ENCODE data around the gene KNOP1. TPM values are rescaled to one million over a fixed set of nuclear protein-coding genes. Genes with fewer than 3 reads are reported as not detected.

KNOP1 gene
- total RNA-seq, 2 donors from 2014 or later, result 83.9 to 95.9 TPM

DNA sequence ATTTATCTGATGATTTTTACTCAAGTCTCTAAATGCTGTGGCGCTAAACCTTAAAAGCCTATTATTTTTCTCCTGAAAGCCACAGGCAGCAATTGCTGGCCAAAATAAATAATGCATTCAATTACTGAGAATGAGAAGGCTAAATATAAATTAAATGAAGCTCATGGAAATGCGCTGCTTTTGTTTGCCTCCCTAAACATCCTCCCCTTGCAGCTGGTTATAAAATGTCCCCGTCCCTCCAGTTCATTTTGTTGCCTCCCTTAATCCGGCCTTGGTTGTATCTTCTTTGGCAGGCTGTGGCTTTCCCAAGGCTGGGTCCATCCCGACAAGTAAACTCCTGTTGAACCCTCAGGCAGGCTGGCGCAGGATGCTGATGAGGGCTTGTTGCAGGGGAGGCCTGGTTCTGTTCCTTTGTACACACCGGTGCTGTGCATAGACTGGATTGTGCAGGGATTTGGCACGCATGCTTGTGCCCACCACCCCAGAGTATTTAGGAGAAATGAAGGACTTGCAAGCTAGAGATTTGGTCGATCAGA is 62.7 kb downstream of the KNOP1 start:
- Histone ChIP-seq H3K27me3 (ENCODE audit: control insufficient read depth, insufficient read depth, low read length, poor library complexity, severe bottlenecking) (no peaks in the 10 kb centered on the region), H3K4me1 (ENCODE audit: control insufficient read depth, insufficient read depth, low read length) (no peaks in the 10 kb centered on the region), H3K36me3 (ENCODE audit: control insufficient read depth, insufficient read depth, low read length) (peaks cover 57% of the 10 kb centered on the region), H3K4me3 (ENCODE audit: low read length) (no peak overlapping the region), H3K9ac (ENCODE audit: extremely low read depth, low read length, poor library complexity, severe bottlenecking) (no peak overlapping the region), H3K9me3 (ENCODE audit: control insufficient read depth, low read length) (peaks cover 18% of the 10 kb centered on the region), H3K27ac (ENCODE audit: low read depth, low read length) (no peak overlapping the region)
- Mint-ChIP-seq H3K4me3 (no peak overlapping the region), H3K36me3 (ENCODE audit: low read depth) (peaks cover 87% of the 10 kb centered on the region), H3K27me3 (ENCODE audit: insufficient read depth) (no peaks in the 10 kb centered on the region), H3K27ac (no peak overlapping the region), H3K4me1 (no peaks in the 10 kb centered on the region), H3K9me3 (peaks cover 7% of the 10 kb centered on the region)
- WGBS, 2 experiments (ENCODE audit: insufficient coverage in 1 of 2, insufficient read length in 1 of 2), result 96 to 100% methylated on average over 8 to 9 of the region's 9 CpGs
- no peak for DNase-seq
- TF ChIP-seq, protein P1, sequence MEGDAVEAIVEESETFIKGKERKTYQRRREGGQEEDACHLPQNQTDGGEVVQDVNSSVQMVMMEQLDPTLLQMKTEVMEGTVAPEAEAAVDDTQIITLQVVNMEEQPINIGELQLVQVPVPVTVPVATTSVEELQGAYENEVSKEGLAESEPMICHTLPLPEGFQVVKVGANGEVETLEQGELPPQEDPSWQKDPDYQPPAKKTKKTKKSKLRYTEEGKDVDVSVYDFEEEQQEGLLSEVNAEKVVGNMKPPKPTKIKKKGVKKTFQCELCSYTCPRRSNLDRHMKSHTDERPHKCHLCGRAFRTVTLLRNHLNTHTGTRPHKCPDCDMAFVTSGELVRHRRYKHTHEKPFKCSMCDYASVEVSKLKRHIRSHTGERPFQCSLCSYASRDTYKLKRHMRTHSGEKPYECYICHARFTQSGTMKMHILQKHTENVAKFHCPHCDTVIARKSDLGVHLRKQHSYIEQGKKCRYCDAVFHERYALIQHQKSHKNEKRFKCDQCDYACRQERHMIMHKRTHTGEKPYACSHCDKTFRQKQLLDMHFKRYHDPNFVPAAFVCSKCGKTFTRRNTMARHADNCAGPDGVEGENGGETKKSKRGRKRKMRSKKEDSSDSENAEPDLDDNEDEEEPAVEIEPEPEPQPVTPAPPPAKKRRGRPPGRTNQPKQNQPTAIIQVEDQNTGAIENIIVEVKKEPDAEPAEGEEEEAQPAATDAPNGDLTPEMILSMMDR (conservative IDR thresholded peaks at IDR 0.05), result no peak

GRCh38 chr16:19654147-19654546 is 63.9 kb downstream of the KNOP1 start:
- Histone ChIP-seq H3K36me3 (ENCODE audit: control insufficient read depth, insufficient read depth, low read length) (peaks cover 60% of the 10 kb centered on the region), H3K4me3 (ENCODE audit: low read length) (no peak overlapping the region), H3K27me3 (ENCODE audit: control insufficient read depth, insufficient read depth, low read length, poor library complexity, severe bottlenecking) (no peaks in the 10 kb centered on the region), H3K9ac (ENCODE audit: extremely low read depth, low read length, poor library complexity, severe bottlenecking) (no peak overlapping the region), H3K9me3 (ENCODE audit: control insufficient read depth, low read length) (peaks cover 6% of the 10 kb centered on the region), H3K27ac (ENCODE audit: low read depth, low read length) (no peak overlapping the region), H3K4me1 (ENCODE audit: control insufficient read depth, insufficient read depth, low read length) (peaks cover 7% of the 10 kb centered on the region)
- TF ChIP-seq, protein P1 (conservative IDR thresholded peaks at IDR 0.05), result no peak
- no peaks in the 10 kb centered on the region for H3K27me3 Mint-ChIP-seq (ENCODE audit: insufficient read depth)
- peaks cover 86% of the 10 kb centered on the region for H3K36me3 Mint-ChIP-seq (ENCODE audit: low read depth)
- no peaks in the 10 kb centered on the region for H3K9me3 Mint-ChIP-seq
- WGBS, 2 experiments (ENCODE audit: insufficient coverage in 1 of 2, insufficient read length in 1 of 2), result 92 to 97% methylated on average over 5 to 9 of the region's 9 CpGs
- H3K27ac Mint-ChIP-seq, result no peak overlapping the region
- H3K4me3 Mint-ChIP-seq, result no peak overlapping the region
- no peak for DNase-seq
- peaks cover 5% of the 10 kb centered on the region for H3K4me1 Mint-ChIP-seq

Other genes starting within 250 kb of the KNOP1 start
- gene GDE1, start 196.1 kb downstream of the KNOP1 start, total RNA-seq, result 10 to 100 TPM; 49.9 to 56.5 TPM
- gene CCP110, start 194.3 kb downstream of the KNOP1 start, total RNA-seq, result 10 to 100 TPM; 16.5 to 24.0 TPM
- 10 to 100 TPM; 61.5 to 82.0 TPM for gene VPS35L, start 162.5 kb downstream of the KNOP1 start, total RNA-seq
- gene IQCK, start within 50 bp of the KNOP1 start, total RNA-seq, result 10 to 100 TPM; 21.1 to 30.1 TPM
- gene GPRC5B, start 166.6 kb upstream of the KNOP1 start, total RNA-seq, result 10 to 100 TPM; 39.5 to 49.1 TPM

All from endodermal cell (in vitro differentiated cells).